ENCODE data around the gene PRKCE. TPM values are rescaled to one million over a fixed set of nuclear protein-coding genes. Genes with fewer than 3 reads are reported as not detected.

Gene PRKCE
- polyA plus RNA-seq, 3 donors, result 1.3 to 7.7 (median 2.3) TPM

- no peak overlapping the region for H3K4me3 Mint-ChIP-seq
- Histone ChIP-seq H3K9ac (ENCODE audit: insufficient read depth, low read length, poor library complexity, severe bottlenecking) (no peak overlapping the region), H3K27me3 (ENCODE audit: control insufficient read depth in 2 of 2, insufficient read depth in 2 of 2, low read length in 2 of 2) (no peaks in the 10 kb centered on the region), H3K4me1 (ENCODE audit: control insufficient read depth in 1 of 2, insufficient read depth in 2 of 2, low read length in 2 of 2) (peaks cover 0 to 5% of the 10 kb centered on the region in 2 donors), H3K79me2 (ENCODE audit: insufficient read depth, low read length) (no peaks in the 10 kb centered on the region), H2AFZ (ENCODE audit: insufficient read depth, low read depth, low read length, poor library complexity, severe bottlenecking) (no peak overlapping the region), H3K36me3 (replicated peaks in 1 of 2; ENCODE audit: control insufficient read depth in 1 of 2, insufficient read depth in 2 of 2, low read length in 2 of 2) (no peaks in the 10 kb centered on the region), H4K20me1 (ENCODE audit: insufficient read depth, low read length) (no peaks in the 10 kb centered on the region), H3K27ac (ENCODE audit: low read depth in 1 of 2, low read length in 2 of 2) (no peak overlapping the region), H3K4me2 (replicated peaks; ENCODE audit: extremely low read depth, low read length, poor library complexity, severe bottlenecking) (no peak overlapping the region), H3K4me3 (replicated peaks in 1 of 3; ENCODE audit: low read depth in 2 of 3, low read length in 3 of 3) (no peak overlapping the region), H3K9me3 (replicated peaks in 1 of 2; ENCODE audit: control insufficient read depth in 1 of 2, insufficient read depth in 1 of 2, low read length in 2 of 2) (peaks cover 2 to 11% of the 10 kb centered on the region in 2 donors)
- H3K9me3 Mint-ChIP-seq, result peaks cover 17 to 27% (median 24%) of the 10 kb centered on the region in 7 donors
- peaks cover 2 to 7% (median 4%) of the 10 kb centered on the region in 3 donors for H3K27me3 Mint-ChIP-seq (ENCODE audit: low read depth in 3 of 3)
- DNase-seq, result no peak
- peaks cover 9% of the 10 kb centered on the region for H3K4me1 Mint-ChIP-seq
- H3K27ac Mint-ChIP-seq, result peak overlapping the region in 1 of 7 donors; percentile 58
- 89% methylated on average over 4 of the region's 4 CpGs for WGBS (ENCODE audit: insufficient coverage)
- intact Hi-C loops (cut with micrococcal nuclease), result no loop called here
- H3K36me3 Mint-ChIP-seq, result no peaks in the 10 kb centered on the region
- TF ChIP-seq, protein P1, sequence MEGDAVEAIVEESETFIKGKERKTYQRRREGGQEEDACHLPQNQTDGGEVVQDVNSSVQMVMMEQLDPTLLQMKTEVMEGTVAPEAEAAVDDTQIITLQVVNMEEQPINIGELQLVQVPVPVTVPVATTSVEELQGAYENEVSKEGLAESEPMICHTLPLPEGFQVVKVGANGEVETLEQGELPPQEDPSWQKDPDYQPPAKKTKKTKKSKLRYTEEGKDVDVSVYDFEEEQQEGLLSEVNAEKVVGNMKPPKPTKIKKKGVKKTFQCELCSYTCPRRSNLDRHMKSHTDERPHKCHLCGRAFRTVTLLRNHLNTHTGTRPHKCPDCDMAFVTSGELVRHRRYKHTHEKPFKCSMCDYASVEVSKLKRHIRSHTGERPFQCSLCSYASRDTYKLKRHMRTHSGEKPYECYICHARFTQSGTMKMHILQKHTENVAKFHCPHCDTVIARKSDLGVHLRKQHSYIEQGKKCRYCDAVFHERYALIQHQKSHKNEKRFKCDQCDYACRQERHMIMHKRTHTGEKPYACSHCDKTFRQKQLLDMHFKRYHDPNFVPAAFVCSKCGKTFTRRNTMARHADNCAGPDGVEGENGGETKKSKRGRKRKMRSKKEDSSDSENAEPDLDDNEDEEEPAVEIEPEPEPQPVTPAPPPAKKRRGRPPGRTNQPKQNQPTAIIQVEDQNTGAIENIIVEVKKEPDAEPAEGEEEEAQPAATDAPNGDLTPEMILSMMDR (IDR thresholded peaks at IDR 0.05), result no peak
Observed at GRCh38 chr2:46207591-46207990, 556.1 kb downstream of the PRKCE start.

DNA sequence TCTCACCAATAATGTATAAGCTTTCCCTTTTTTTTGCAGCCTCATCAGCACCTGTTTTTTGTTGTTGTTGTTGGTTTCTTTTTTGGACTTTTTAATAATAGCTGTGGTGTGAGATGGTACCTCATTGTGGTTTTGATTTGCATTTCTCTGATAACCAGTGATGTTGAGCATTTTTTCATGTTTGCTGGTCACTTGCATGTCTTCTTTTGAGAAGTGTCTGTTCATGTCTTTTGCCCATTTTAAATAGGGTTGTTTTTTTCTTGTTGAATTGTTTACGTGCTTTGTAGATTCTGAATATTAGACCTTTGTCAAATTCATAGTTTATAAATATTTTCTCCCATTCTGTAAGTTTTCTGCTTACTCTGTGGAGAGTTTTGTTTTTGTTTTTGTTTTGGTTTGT lies 557.3 kb downstream of the PRKCE start:
- no peak overlapping the region for H3K4me3 ChIP-seq (replicated peaks in 1 of 3; ENCODE audit: low read depth in 2 of 3, low read length in 3 of 3)
- H3K36me3 ChIP-seq (replicated peaks in 1 of 2; ENCODE audit: control insufficient read depth in 1 of 2, insufficient read depth in 2 of 2, low read length in 2 of 2), result no peaks in the 10 kb centered on the region
- no CpG with 5 or more reads among the region's 1 CpG for WGBS (ENCODE audit: insufficient coverage)
- peaks cover 0 to 5% of the 10 kb centered on the region in 2 donors for H3K4me1 ChIP-seq (ENCODE audit: control insufficient read depth in 1 of 2, insufficient read depth in 2 of 2, low read length in 2 of 2)
- no peak overlapping the region for H3K27ac Mint-ChIP-seq
- H3K9ac ChIP-seq (ENCODE audit: insufficient read depth, low read length, poor library complexity, severe bottlenecking), result no peak overlapping the region
- peaks cover 17 to 34% (median 27%) of the 10 kb centered on the region in 7 donors for H3K9me3 Mint-ChIP-seq
- H3K27ac ChIP-seq (ENCODE audit: low read depth in 1 of 2, low read length in 2 of 2), result no peak overlapping the region
- H4K20me1 ChIP-seq (ENCODE audit: insufficient read depth, low read length), result no peaks in the 10 kb centered on the region
- H3K36me3 Mint-ChIP-seq, result no peaks in the 10 kb centered on the region
- no peak overlapping the region for H2AFZ ChIP-seq (ENCODE audit: insufficient read depth, low read depth, low read length, poor library complexity, severe bottlenecking)
- DNase-seq, result no peak
- TF ChIP-seq, protein P1 (IDR thresholded peaks at IDR 0.05), result no peak
- peaks cover 0 to 9% (median 1%) of the 10 kb centered on the region in 3 donors for H3K27me3 Mint-ChIP-seq (ENCODE audit: low read depth in 3 of 3)
- H3K4me2 ChIP-seq (replicated peaks; ENCODE audit: extremely low read depth, low read length, poor library complexity, severe bottlenecking), result no peak overlapping the region
- no peaks in the 10 kb centered on the region for H3K27me3 ChIP-seq (ENCODE audit: control insufficient read depth in 2 of 2, insufficient read depth in 2 of 2, low read length in 2 of 2)
- no peaks in the 10 kb centered on the region for H3K79me2 ChIP-seq (ENCODE audit: insufficient read depth, low read length)
- intact Hi-C loops (cut with micrococcal nuclease), result no loop called here
- H3K4me1 Mint-ChIP-seq, result peaks cover 9% of the 10 kb centered on the region
- peaks cover 2 to 11% of the 10 kb centered on the region in 2 donors for H3K9me3 ChIP-seq (replicated peaks in 1 of 2; ENCODE audit: control insufficient read depth in 1 of 2, insufficient read depth in 1 of 2, low read length in 2 of 2)
- no peak overlapping the region for H3K4me3 Mint-ChIP-seq
